Fibroblast of mammary gland (primary cell): Measurements from ENCODE around the gene SIGLEC7.

Experiments used
- DNase-seq: peaks from one replicate; pipeline ENCODE4 v3.0.0-alpha.2; 2010; ENCODE audit warnings: low read depth
- H3K4me3 ChIP-seq: 2 replicates; pipeline ENCODE4 v1.5.1; 2011; ENCODE audit warnings: low read depth, mild to moderate bottlenecking, low read length, moderate library complexity; ENCODE audit not compliant: control insufficient read depth
- CTCF ChIP-seq: conservative IDR thresholded peaks from 2 replicates; pipeline ENCODE4 v1.5.1; 2011; ENCODE audit warnings: low read depth, low read length, inconsistent platforms; ENCODE audit not compliant: control insufficient read depth, insufficient read depth

Gene SIGLEC7

GRCh38 chr19:51114087-51114729 is 27.9 kb upstream of the SIGLEC7 start:
- H3K4me3 ChIP-seq = no peak overlapping the region
- no peak for TF ChIP-seq CTCF
- no peak for DNase-seq

GRCh38 chr19:51116736-51117286 is 25.3 kb upstream of the SIGLEC7 start:
- H3K4me3 ChIP-seq = no peak overlapping the region
- no peak for TF ChIP-seq CTCF
- DNase-seq = no peak

- no peak overlapping the region for H3K4me3 ChIP-seq
- DNase-seq = no peak
Measured at GRCh38 chr19:51119101-51119500, 23.0 kb upstream of the SIGLEC7 start.

GRCh38 chr19:51119611-51120010 is 22.5 kb upstream of the SIGLEC7 start:
- no peak for TF ChIP-seq CTCF
- no peak for DNase-seq
- no peak overlapping the region for H3K4me3 ChIP-seq

More at GRCh38 chr19:51119101-51119500, 23.0 kb upstream of the SIGLEC7 start:
- no peak for TF ChIP-seq CTCF

- H3K4me3 ChIP-seq = no peak overlapping the region
- no peak for DNase-seq
- TF ChIP-seq CTCF = no peak
Measured at GRCh38 chr19:51120160-51120559, 21.9 kb upstream of the SIGLEC7 start.

GRCh38 chr19:51121257-51121656 is 20.8 kb upstream of the SIGLEC7 start:
- no peak for DNase-seq
- no peak overlapping the region for H3K4me3 ChIP-seq
- no peak for TF ChIP-seq CTCF
